Measurements from ENCODE around the gene SLC12A3.
"Not testable (repeated sequence)": the region's sequence is repeated elsewhere in the genome, so short reads cannot be mapped to it uniquely, and the experiment has no call there.

Gene SLC12A3

DNA sequence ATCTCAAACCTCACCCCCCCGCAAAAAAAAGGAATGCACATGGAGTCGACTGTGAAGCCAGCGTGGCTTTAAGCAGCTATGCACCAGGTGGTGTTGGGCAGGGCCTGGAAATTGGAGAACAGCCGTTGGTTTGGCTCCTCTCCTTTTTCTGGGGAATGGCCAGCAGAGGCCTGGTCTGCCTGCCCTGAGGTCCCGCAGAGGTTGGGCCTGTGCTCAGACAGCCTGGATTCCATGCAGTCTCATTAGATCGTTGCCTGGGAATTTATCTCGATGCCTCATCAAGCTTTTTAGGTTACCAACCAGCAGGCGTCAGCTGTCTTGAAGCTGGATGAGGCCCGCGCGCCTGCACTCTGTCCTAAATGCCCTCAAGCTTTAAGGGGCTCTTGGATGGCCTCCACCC lies 9.8 kb downstream of the SLC12A3 start:
- Histone ChIP-seq H3K4me1 (ENCODE audit: control insufficient read depth, insufficient read depth, low read length) (peaks cover 3% of the 10 kb centered on the region), H3K27me3 (ENCODE audit: control insufficient read depth, insufficient read depth, low read length) (no peaks in the 10 kb centered on the region), H3K36me3 (ENCODE audit: control insufficient read depth, insufficient read depth, low read length) (no peaks in the 10 kb centered on the region), H3K9ac (ENCODE audit: low read length) (no peak overlapping the region), H3K4me3 (ENCODE audit: low read length) (no peak overlapping the region), H3K9me3 (ENCODE audit: control insufficient read depth, low read length) (no peaks in the 10 kb centered on the region)

DNA sequence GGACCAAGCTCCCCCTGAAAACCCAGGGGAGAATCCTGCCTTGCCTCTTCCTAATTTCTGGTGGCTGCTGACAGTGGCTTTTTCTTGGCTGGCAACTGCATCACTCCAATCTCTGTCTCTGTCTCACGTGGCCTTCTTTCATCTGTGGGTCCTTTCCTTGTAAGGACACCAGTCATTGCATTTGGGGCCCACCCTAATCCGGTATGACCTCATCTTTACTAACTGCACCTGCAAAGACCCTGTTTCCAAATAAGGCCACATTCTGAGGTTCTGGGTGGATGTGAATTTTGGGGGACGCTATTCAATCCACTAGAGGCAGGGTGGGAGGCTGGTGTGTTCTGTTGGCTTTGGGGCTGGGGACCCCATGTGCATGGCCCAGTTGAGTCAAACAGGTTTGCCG lies 11.0 kb downstream of the SLC12A3 start:
- Histone ChIP-seq H3K4me1 (ENCODE audit: control insufficient read depth, insufficient read depth, low read length) (peaks cover 3% of the 10 kb centered on the region), H3K9ac (ENCODE audit: low read length) (no peak overlapping the region), H3K36me3 (ENCODE audit: control insufficient read depth, insufficient read depth, low read length) (no peaks in the 10 kb centered on the region), H3K9me3 (ENCODE audit: control insufficient read depth, low read length) (no peaks in the 10 kb centered on the region), H3K27me3 (ENCODE audit: control insufficient read depth, insufficient read depth, low read length) (no peaks in the 10 kb centered on the region), H3K4me3 (ENCODE audit: low read length) (no peak overlapping the region)

DNA sequence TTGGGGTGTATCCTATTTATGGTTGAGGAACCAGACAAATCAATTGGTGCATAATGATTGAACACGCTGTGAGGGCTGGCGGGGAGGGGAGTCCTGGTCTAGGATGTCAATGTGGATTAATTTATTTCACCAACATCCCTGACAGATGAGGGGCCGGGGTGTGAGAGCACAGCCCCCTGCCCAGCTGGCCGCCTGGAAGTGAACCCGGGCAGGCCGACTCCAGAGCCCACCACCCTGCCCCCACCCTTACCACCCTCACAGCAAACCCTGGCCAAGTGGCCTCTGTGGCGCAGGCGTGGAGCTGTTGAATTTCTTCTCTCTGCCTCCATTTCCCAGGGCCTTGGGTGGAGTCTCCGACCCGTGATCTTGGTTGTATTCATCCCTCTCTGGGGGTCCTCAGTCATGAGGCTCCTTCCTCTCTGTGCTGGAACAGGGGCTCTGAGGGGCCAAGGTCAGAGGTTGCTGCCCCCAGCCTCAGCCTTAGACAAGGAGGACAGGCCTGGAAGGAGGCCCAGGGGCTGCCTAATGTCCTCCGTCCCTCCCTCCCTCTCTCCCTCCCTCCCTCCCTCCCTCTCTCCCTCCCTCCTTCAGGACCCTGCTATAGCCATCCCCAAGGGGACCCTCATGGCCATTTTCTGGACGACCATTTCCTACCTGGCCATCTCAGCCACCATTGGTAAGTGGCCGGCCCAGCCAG lies 12.6 kb downstream of the SLC12A3 start:
- Histone ChIP-seq H3K27me3 (ENCODE audit: control insufficient read depth, insufficient read depth, low read length) (no peaks in the 10 kb centered on the region), H3K36me3 (ENCODE audit: control insufficient read depth, insufficient read depth, low read length) (no peaks in the 10 kb centered on the region), H3K9ac (ENCODE audit: low read length) (no peak overlapping the region), H3K4me1 (ENCODE audit: control insufficient read depth, insufficient read depth, low read length) (no peaks in the 10 kb centered on the region), H3K9me3 (ENCODE audit: control insufficient read depth, low read length) (no peaks in the 10 kb centered on the region), H3K4me3 (ENCODE audit: low read length) (no peak overlapping the region)

DNA sequence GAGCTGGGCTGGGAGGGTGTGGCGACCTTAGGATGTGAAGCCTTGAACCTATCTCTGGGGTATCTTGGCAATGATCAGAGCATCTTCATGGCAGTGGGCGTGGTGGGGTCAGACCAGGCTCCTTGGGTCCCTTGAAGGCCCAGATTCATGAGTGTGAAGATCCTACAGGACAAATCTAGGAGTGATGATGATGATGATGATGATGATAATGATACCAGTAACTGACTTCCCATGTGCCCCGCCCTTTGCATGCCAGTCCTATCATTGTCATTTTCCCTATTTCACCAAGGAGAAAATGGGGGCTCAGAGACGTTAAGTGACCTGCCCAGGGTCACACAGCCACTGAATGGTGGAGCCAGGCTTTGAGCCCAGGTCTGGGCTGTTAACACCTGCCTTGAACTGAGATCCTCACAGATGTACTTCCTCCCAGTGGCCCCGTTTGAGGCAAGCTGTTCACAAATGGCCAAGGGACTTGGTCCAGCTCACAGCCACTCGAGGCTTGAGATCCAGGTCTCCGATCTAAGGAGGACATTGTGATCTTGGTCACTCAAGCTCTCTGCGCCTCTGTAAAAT lies 13.4 kb downstream of the SLC12A3 start:
- no peaks in the 10 kb centered on the region for H3K9me3 ChIP-seq (ENCODE audit: control insufficient read depth, low read length)
- no peaks in the 10 kb centered on the region for H3K36me3 ChIP-seq (ENCODE audit: control insufficient read depth, insufficient read depth, low read length)
- no peak overlapping the region for H3K4me3 ChIP-seq (ENCODE audit: low read length)
- H3K9ac ChIP-seq (ENCODE audit: low read length) = no peak overlapping the region
- no peaks in the 10 kb centered on the region for H3K27me3 ChIP-seq (ENCODE audit: control insufficient read depth, insufficient read depth, low read length)
- no peaks in the 10 kb centered on the region for H3K4me1 ChIP-seq (ENCODE audit: control insufficient read depth, insufficient read depth, low read length)

DNA sequence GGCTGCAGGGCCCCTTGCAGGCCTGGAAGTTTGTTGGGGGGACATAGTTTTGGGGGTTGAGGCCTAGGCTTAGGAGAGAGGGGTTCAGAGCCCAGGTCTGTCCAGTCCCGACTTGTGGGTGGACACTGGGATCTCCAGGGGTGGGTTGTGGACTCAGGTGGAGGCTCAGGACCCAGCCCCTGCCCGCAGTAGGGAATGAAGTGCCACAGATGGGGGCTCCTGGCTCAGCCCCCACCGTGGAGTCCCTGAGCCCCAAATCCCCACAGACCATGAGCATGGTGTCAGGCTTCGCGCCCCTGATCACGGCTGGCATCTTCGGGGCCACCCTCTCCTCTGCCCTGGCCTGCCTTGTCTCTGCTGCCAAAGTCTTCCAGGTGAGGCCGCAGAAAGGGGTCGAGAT lies 14.3 kb downstream of the SLC12A3 start:
- no peaks in the 10 kb centered on the region for H3K4me1 ChIP-seq (ENCODE audit: control insufficient read depth, insufficient read depth, low read length)
- H3K27me3 ChIP-seq (ENCODE audit: control insufficient read depth, insufficient read depth, low read length) = no peaks in the 10 kb centered on the region
- no peak overlapping the region for H3K4me3 ChIP-seq (ENCODE audit: low read length)
- H3K36me3 ChIP-seq (ENCODE audit: control insufficient read depth, insufficient read depth, low read length) = no peaks in the 10 kb centered on the region
- H3K9ac ChIP-seq (ENCODE audit: low read length) = no peak overlapping the region
- no peaks in the 10 kb centered on the region for H3K9me3 ChIP-seq (ENCODE audit: control insufficient read depth, low read length)

DNA sequence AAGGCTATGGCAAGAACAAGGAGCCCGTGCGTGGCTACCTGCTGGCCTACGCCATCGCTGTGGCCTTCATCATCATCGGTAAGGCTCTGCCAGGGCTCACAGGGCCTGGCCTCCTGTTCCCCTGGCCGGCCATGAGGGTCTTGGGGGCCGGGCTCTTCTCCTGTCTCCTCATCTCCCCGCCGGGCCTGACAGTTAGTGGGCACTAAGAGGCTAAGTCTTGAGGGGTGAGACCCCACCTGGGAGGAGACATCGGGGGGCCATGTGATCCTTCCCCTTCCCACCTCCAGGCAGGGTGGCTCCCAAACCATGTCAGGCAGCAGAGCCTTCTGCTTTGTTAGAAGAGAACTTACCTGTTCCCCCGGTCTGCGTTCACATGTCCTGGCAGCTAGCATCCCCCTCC lies 15.2 kb downstream of the SLC12A3 start:
- Histone ChIP-seq H3K9ac (ENCODE audit: low read length) (no peak overlapping the region), H3K9me3 (ENCODE audit: control insufficient read depth, low read length) (no peaks in the 10 kb centered on the region), H3K4me3 (ENCODE audit: low read length) (no peak overlapping the region), H3K4me1 (ENCODE audit: control insufficient read depth, insufficient read depth, low read length) (no peaks in the 10 kb centered on the region), H3K27me3 (ENCODE audit: control insufficient read depth, insufficient read depth, low read length) (no peaks in the 10 kb centered on the region), H3K36me3 (ENCODE audit: control insufficient read depth, insufficient read depth, low read length) (no peaks in the 10 kb centered on the region)

DNA sequence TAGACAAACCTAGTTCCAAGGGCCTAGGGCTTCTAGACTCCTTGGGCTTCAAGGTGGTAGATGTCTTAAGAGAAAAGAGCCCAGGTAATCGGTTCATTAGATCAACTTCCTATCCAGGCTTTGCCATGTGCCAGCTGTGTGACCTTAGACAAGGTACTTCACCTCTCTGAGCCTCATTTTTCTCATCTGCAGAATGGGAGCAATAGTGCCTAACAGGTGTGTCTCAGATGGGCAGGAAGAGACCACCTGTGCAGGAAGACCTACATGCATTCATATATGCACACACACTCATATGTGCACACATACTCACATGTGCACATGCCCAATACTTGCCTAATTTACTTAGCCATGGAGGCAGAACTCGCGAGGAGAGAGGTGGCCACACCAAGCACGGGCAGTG lies 15.7 kb downstream of the SLC12A3 start:
- H3K4me3 ChIP-seq (ENCODE audit: low read length) = no peak overlapping the region
- no peaks in the 10 kb centered on the region for H3K27me3 ChIP-seq (ENCODE audit: control insufficient read depth, insufficient read depth, low read length)
- no peak overlapping the region for H3K9ac ChIP-seq (ENCODE audit: low read length)
- no peaks in the 10 kb centered on the region for H3K9me3 ChIP-seq (ENCODE audit: control insufficient read depth, low read length)
- H3K4me1 ChIP-seq (ENCODE audit: control insufficient read depth, insufficient read depth, low read length) = no peaks in the 10 kb centered on the region
- H3K36me3 ChIP-seq (ENCODE audit: control insufficient read depth, insufficient read depth, low read length) = no peaks in the 10 kb centered on the region

DNA sequence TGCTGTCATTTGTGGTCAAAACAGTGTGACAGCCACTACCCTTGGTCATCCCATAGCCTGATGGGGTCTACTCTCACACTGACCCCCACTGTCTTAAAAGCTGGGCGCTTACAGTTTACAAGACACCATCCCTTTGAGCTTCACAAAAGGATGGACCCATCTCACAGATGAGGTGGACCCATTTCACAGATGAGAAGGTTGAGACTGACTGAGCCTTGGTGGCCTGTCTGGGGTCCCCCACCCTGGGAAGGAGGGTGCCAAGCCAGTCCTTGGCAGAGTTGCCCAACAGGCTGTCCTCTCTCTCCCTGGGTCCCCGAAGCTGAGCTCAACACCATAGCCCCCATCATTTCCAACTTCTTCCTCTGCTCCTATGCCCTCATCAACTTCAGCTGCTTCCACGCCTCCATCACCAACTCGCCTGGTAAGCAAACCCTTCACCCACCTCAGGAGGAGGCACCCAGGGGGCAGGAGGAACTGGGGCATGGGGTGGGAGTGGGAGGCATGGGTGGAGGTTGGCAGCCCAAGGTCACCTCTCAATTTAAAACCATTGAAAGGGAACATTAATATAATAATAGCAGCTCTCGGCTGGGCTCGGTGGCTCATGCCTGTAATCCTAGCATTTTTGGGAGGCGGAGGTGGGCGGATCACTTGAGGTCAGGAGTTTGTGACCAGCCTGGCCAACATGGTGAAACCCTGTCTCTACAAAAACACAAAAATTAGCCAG lies 17.2 kb downstream of the SLC12A3 start:
- Histone ChIP-seq H3K4me1 (ENCODE audit: control insufficient read depth, insufficient read depth, low read length) (no peaks in the 10 kb centered on the region), H3K9me3 (ENCODE audit: control insufficient read depth, low read length) (no peaks in the 10 kb centered on the region), H3K36me3 (ENCODE audit: control insufficient read depth, insufficient read depth, low read length) (no peaks in the 10 kb centered on the region), H3K4me3 (ENCODE audit: low read length) (no peak overlapping the region), H3K9ac (ENCODE audit: low read length) (no peak overlapping the region), H3K27me3 (ENCODE audit: control insufficient read depth, insufficient read depth, low read length) (no peaks in the 10 kb centered on the region)

DNA sequence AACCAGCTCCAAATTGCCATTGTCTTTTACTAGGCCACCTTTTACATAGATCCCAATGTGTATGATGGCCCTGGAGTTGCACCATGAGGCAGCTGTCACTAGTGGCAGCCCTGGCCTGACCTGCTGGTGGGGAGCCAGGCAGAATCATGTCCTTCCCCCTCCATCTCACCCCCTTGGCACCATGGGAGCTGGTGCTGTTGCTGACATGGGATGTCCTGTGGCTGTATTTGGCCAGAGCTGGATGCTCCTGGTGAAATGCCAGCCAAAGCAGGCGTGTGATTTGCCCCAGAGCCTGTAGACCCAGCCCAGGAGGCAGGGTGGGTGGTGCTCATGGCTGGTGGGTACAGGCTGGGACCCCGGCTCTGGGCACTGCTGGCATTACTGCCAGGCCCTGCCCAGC lies 18.6 kb downstream of the SLC12A3 start:
- H3K4me1 ChIP-seq (ENCODE audit: control insufficient read depth, insufficient read depth, low read length) = no peaks in the 10 kb centered on the region
- H3K9me3 ChIP-seq (ENCODE audit: control insufficient read depth, low read length) = no peaks in the 10 kb centered on the region
- no peak overlapping the region for H3K9ac ChIP-seq (ENCODE audit: low read length)
- no peaks in the 10 kb centered on the region for H3K36me3 ChIP-seq (ENCODE audit: control insufficient read depth, insufficient read depth, low read length)
- H3K27me3 ChIP-seq (ENCODE audit: control insufficient read depth, insufficient read depth, low read length) = no peaks in the 10 kb centered on the region
- H3K4me3 ChIP-seq (ENCODE audit: low read length) = no peak overlapping the region

DNA sequence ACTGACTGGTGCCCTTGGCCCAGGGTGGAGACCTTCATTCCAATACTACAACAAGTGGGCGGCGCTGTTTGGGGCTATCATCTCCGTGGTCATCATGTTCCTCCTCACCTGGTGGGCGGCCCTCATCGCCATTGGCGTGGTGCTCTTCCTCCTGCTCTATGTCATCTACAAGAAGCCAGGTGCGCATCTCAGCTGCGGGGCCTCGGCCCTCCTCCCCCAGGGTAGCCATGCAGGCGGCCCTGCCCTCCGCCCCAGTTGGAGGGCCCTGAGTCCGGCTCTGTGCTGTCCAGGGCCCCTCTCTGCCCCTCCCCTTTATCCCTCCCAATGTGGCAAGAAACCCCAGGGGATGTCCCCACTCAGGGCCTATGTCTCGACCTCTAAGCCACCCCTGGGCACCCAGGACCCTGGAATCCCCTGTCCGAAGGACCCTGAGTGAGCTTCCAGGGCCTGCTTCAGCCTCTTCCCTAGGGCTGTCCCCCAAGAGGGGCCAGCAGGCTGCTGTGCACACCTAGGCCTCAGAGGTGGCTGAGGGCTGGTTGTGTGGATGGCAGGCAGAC lies 19.1 kb downstream of the SLC12A3 start:
- no peaks in the 10 kb centered on the region for H3K36me3 ChIP-seq (ENCODE audit: control insufficient read depth, insufficient read depth, low read length)
- no peak overlapping the region for H3K4me3 ChIP-seq (ENCODE audit: low read length)
- H3K4me1 ChIP-seq (ENCODE audit: control insufficient read depth, insufficient read depth, low read length) = no peaks in the 10 kb centered on the region
- H3K9ac ChIP-seq (ENCODE audit: low read length) = no peak overlapping the region
- H3K27me3 ChIP-seq (ENCODE audit: control insufficient read depth, insufficient read depth, low read length) = no peaks in the 10 kb centered on the region
- H3K9me3 ChIP-seq (ENCODE audit: control insufficient read depth, low read length) = no peaks in the 10 kb centered on the region

DNA sequence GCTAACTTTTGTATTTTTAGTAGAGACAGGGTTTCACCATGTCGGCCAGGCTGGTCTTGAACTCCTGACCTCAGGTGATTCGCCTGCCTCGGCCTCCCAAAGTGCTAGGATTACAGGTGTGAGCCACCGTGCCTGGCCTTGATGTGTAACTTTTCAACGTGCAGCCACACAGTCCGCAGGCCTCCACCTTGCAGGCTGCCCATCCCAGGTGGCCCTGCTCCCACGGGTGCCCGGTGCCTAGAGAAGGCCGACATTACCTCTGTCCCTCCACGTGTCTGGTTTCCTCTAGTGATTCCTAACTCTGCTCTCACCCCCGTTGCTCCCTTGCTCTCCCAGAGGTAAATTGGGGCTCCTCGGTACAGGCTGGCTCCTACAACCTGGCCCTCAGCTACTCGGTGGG lies 19.9 kb downstream of the SLC12A3 start:
- not testable (repeated sequence) for H3K36me3 ChIP-seq (ENCODE audit: control insufficient read depth, insufficient read depth, low read length); H3K27me3 ChIP-seq (ENCODE audit: control insufficient read depth, insufficient read depth, low read length); H3K4me3 ChIP-seq (ENCODE audit: low read length); H3K9ac ChIP-seq (ENCODE audit: low read length); H3K4me1 ChIP-seq (ENCODE audit: control insufficient read depth, insufficient read depth, low read length); H3K9me3 ChIP-seq (ENCODE audit: control insufficient read depth, low read length)

DNA sequence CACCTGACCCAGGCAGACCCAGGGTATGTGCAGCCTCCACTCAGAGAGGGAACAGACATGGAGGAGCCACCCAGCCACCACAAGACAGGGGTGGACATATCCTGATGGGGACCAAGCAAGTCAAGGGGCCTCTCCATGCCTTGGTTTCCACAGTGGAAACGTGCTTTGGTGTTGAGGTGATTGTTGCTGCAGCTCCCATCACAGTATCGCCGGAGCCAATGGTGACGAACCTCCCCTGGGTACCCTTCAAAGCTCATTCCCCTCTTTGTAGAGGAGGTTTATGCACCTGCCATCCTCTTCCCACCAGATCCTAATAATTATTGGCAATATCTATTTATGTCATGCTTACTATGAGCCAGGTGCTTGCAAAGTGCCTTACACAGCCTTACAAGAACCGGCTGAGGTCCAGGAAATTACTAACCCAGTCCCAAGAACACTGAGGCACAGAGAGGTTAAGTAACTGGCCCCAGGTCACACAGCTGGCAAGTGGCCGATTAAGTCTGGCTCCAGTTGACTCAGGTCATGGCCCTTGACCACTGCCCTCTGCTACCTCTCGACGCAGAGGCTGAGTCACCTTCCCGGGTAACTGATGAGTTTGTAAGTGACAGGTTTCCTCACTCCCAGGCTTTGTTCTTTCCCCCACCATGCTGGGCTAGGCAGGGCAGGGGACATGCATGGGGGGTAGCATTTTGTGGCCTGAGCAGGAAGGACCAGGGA lies 20.6 kb downstream of the SLC12A3 start:
- H3K9ac ChIP-seq (ENCODE audit: low read length) = no peak overlapping the region
- H3K4me3 ChIP-seq (ENCODE audit: low read length) = no peak overlapping the region
- no peaks in the 10 kb centered on the region for H3K27me3 ChIP-seq (ENCODE audit: control insufficient read depth, insufficient read depth, low read length)
- no peaks in the 10 kb centered on the region for H3K4me1 ChIP-seq (ENCODE audit: control insufficient read depth, insufficient read depth, low read length)
- H3K9me3 ChIP-seq (ENCODE audit: control insufficient read depth, low read length) = no peaks in the 10 kb centered on the region
- no peaks in the 10 kb centered on the region for H3K36me3 ChIP-seq (ENCODE audit: control insufficient read depth, insufficient read depth, low read length)
